ENCODE measurements around the gene B3GAT3.

The B3GAT3 gene

GRCh38 chr11:62573592-62574362 is 48.0 kb downstream of the B3GAT3 start, which contains the start of gene EEF1G (continued):
- TF ChIP-seq PATZ1 (tag by site-specific recombination; IDR thresholded peaks at IDR 0.05), result peak; percentile 65
- no peak for TF ChIP-seq ZNF280D (tag by site-specific recombination; IDR thresholded peaks at IDR 0.05)
- no peak for TF ChIP-seq ZNF423 (tag by site-specific recombination; IDR thresholded peaks at IDR 0.05)
- peak; percentile 76 for TF ChIP-seq GLIS2 (tag by site-specific recombination; IDR thresholded peaks at IDR 0.05)
- TF ChIP-seq ZNF416 (tag by site-specific recombination; IDR thresholded peaks at IDR 0.05), result no peak
- no peak for TF ChIP-seq GFI1B (tag by site-specific recombination; IDR thresholded peaks at IDR 0.05)
- TF ChIP-seq KLF9 (tag by site-specific recombination; IDR thresholded peaks at IDR 0.05; ENCODE audit: low read depth), result peak; percentile 88
- 0 out of 2 replicates have a peak, but pooled peaks have one; percentile 32 for TF ChIP-seq GLI4 (tag by site-specific recombination; IDR thresholded peaks at IDR 0.05)
- TF ChIP-seq ZEB2 (tag by site-specific recombination; IDR thresholded peaks at IDR 0.05), result peak; percentile 13; the same call in 1 of the 2 replicates
- no peak for TF ChIP-seq MEIS1 (CRISPR knock-in tag; IDR thresholded peaks at IDR 0.05; ENCODE audit: borderline replicate concordance)
- TF ChIP-seq ZBTB6 (tag by site-specific recombination; IDR thresholded peaks at IDR 0.05), result no peak
- 0 out of 2 replicates have a peak, but pooled peaks have one; percentile 63 for TF ChIP-seq ZBTB7A (tag by site-specific recombination; IDR thresholded peaks at IDR 0.05; ENCODE audit: low read depth)
- peak; percentile 58; the same call in 1 of the 2 replicates for TF ChIP-seq KLF16 (tag by site-specific recombination; IDR thresholded peaks at IDR 0.05)
- TF ChIP-seq ZNF23 (tag by site-specific recombination; IDR thresholded peaks at IDR 0.05; ENCODE audit: borderline replicate concordance), result no peak
- TF ChIP-seq ZNF626 (tag by site-specific recombination; IDR thresholded peaks at IDR 0.05), result no peak
- no peak for TF ChIP-seq ZNF366 (tag by site-specific recombination; conservative IDR thresholded peaks at IDR 0.05)
- no peak for TF ChIP-seq ZNF747 (tag by site-specific recombination; IDR thresholded peaks at IDR 0.05)
- TF ChIP-seq ZNF677 (tag by site-specific recombination; IDR thresholded peaks at IDR 0.05), result no peak
- TF ChIP-seq KLF17 (tag by site-specific recombination; IDR thresholded peaks at IDR 0.05), result peak; percentile 32; the same call in 1 of the 2 replicates
- TF ChIP-seq ZNF18 (tag by site-specific recombination; IDR thresholded peaks at IDR 0.05), result no peak
- no peak for TF ChIP-seq ZNF16 (tag by site-specific recombination; IDR thresholded peaks at IDR 0.05; ENCODE audit: low read depth)
- no peak for TF ChIP-seq TCF7L2 (IDR thresholded peaks at IDR 0.05; ENCODE audit: borderline replicate concordance, low read depth, low read length)
- TF ChIP-seq SETDB1 (IDR thresholded peaks at IDR 0.05; ENCODE audit: insufficient read length, low read length), result no peak
- no peak for TF ChIP-seq ZFP3 (tag by site-specific recombination; IDR thresholded peaks at IDR 0.05; ENCODE audit: low read depth)
- no peak for TF ChIP-seq ZNF596 (tag by site-specific recombination; IDR thresholded peaks at IDR 0.05)
- 0 out of 2 replicates have a peak, but pooled peaks have one; percentile 21 for TF ChIP-seq IKZF3 (tag by site-specific recombination; IDR thresholded peaks at IDR 0.05)
- TF ChIP-seq ZNF292 (tag by site-specific recombination; IDR thresholded peaks at IDR 0.05; ENCODE audit: borderline replicate concordance, low read depth), result no peak
- no peak for TF ChIP-seq ZNF571 (tag by site-specific recombination; IDR thresholded peaks at IDR 0.05)
